Measurements from ENCODE around the gene NEXN. TPM values are rescaled to one million over a fixed set of nuclear protein-coding genes. Genes with fewer than 3 reads are reported as not detected.

NEXN gene
- total RNA-seq, 4 donors from 2014 or later = 14.7 to 30.9 (median 19.0) TPM

- no peak for TF ChIP-seq CTCF (IDR thresholded peaks at IDR 0.05)
- ATAC-seq (ENCODE audit: low FRiP score) (no peak), DNase-seq (ENCODE audit: low spot score) (no peak)
These were observed 67.3 kb downstream of the NEXN start for GRCh38 chr1:77955709-77956108.

DNA sequence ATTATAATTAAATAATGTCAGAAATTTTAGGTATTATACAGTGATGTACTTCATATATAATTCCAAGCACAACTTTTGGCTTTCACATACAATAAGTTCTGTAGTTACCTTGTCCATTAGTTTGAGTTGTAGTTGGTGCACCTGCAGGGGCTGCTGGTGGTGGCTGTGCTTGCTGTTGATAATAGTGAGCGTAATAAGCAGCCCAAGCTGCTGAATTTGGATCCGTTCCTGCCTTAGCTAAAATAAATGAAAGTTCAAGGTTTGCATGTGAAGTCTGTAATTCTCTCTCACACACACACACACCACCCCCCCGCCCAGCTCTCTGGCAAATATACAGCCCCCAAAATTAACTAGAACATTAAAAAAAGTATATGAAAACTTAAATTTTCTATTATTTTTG is 68.0 kb downstream of the NEXN start:
- DNase-seq (ENCODE audit: low spot score) (no peak), ATAC-seq (ENCODE audit: low FRiP score) (no peak)
- TF ChIP-seq CTCF (IDR thresholded peaks at IDR 0.05) = no peak

- DNase-seq (ENCODE audit: low spot score) (no peak), ATAC-seq (ENCODE audit: low FRiP score) (no peak)
- no peak for TF ChIP-seq CTCF (IDR thresholded peaks at IDR 0.05)
These were observed 70.0 kb downstream of the NEXN start for GRCh38 chr1:77958391-77958790.

DNA sequence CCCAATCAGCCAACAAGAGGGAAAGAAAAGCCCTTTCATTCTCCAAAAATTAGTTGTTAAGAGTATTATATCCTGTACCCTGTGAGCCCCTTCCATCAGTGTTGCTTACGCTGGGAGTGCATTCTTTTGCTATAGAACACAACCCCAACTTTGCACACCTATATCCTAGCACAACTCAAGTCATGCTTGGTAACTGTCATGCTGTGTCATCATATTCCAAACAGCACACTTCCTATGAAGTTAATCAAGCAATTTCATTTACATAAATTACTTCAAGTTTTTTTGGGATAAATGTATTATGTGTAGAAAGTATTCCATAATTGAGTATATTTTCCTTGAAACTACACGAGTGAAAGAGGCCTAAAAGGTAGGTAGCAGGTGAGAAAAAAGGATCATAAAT is 70.4 kb downstream of the NEXN start:
- DNase-seq (ENCODE audit: low spot score) = no peak
- no peak for ATAC-seq (ENCODE audit: low FRiP score)
- no peak for TF ChIP-seq CTCF (IDR thresholded peaks at IDR 0.05)

DNA sequence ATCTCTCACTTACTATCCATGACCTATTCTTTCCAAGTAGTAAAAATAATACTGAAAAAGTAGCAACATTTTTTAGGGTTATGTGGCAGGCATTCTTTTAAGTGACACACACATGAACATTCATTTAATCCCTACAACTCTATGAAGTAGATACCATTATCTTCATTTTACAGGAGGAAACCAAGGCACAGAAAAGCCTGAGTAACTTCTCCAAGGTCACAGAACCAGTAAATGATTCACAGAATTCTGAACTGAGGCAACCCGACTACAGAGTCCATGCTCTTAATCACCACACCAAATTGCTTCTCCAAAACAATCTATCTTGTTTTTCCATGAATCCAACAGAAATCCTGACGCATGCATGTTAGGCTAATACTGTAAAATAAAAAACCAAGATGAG is 73.0 kb downstream of the NEXN start:
- ATAC-seq (ENCODE audit: low FRiP score) = no peak
- TF ChIP-seq CTCF (IDR thresholded peaks at IDR 0.05) = no peak
- DNase-seq (ENCODE audit: low spot score) = no peak

DNA sequence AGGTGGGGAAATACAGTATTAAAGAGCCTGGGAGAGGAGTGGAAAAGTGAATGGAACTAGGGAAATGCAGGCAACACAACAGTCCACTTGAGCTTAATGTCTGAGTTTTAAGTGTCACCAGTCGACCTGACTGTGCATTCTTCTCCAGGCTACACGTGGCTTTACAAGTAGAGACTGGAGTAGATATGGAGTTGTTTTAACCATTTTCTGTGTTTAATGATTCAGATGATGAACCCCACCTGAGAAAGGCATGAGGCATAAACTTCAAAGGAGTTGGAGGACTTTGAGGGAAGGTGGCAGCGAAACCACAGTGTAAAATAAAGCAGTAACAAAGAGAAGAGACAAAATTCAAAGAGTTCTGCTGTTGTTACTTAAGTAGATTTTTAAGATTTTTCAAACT is 77.9 kb downstream of the NEXN start:
- TF ChIP-seq CTCF (IDR thresholded peaks at IDR 0.05) = no peak
- DNase-seq (ENCODE audit: low spot score) = no peak
- ATAC-seq (ENCODE audit: low FRiP score) = no peak

DNA sequence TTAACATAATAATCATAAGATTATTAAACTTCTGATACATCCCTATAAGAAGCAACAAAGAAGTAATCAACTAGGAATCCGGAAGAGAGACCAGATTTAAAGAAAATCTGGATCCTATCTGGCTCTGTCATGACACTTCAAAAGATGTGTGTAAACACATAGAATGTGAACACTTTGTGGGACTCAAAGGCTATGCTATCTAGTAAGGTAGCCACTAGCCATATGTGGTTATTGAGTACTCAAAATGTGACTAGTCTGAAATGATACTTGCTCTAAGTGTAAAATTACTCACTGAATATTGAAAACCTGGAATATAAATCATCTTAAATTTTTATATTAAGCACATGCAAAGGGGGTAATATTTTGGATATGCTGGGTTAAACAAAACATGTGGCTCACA is 81.8 kb downstream of the NEXN start:
- ATAC-seq (ENCODE audit: low FRiP score) = no peak
- no peak for DNase-seq (ENCODE audit: low spot score)

More for the DNA sequence above, 81.8 kb downstream of the NEXN start:
- no peak for TF ChIP-seq CTCF (IDR thresholded peaks at IDR 0.05)

Data from omental fat pad (tissue), 4 donors.